Testis (tissue), 3 donors: ENCODE results near the gene SMOC1. TPM values are rescaled to one million over a fixed set of nuclear protein-coding genes. Genes with fewer than 3 reads are reported as not detected.

Experiments used
- DNase-seq: peaks from one replicate; pipeline ENCODE4 v3.0.0-alpha.2; 2019
- H3K27ac ChIP-seq, 2 donors: fragments of 200-600 bp; sonication (generic); one replicate each; pipeline ENCODE4 v1.5.1; 2019
- H3K27me3 ChIP-seq: fragments of 200-600 bp; sonication (generic); one replicate; pipeline ENCODE4 v1.5.1; 2019
- H3K36me3 ChIP-seq: fragments of 200-600 bp; sonication (generic); one replicate; pipeline ENCODE4 v1.5.1; 2017; ENCODE audit warnings: low read depth; ENCODE audit errors: missing control alignments
- H3K4me1 ChIP-seq: fragments of 200-600 bp; sonication (generic); one replicate; pipeline ENCODE4 v1.5.1; 2019
- H3K4me3 ChIP-seq, 2 donors: fragments of 200-600 bp; sonication (generic); one replicate each; pipeline ENCODE4 v1.5.1; 2017 to 2019
- H3K9me3 ChIP-seq: fragments of 200-600 bp; sonication (generic); one replicate; pipeline ENCODE4 v1.5.1; 2017
- CTCF ChIP-seq, 3 experiments: fragments of 450-650 bp in 2 of 3; fragments of 200-600 bp in 1 of 3; sonication (generic) in 1 of 3; IDR thresholded peaks; one replicate each; pipeline ENCODE4 v1.5.1; 2016 to 2019; ENCODE audit warnings: antibody characterized with exemption in 3 of 3, mild to moderate bottlenecking in 2 of 3, moderate library complexity in 1 of 3
- POLR2A ChIP-seq: fragments of 450-650 bp; IDR thresholded peaks from one replicate; pipeline ENCODE4 v1.6.1; 2017; ENCODE audit warnings: antibody characterized with exemption, mild to moderate bottlenecking, moderate library complexity
- WGBS, 2 donors: methylation state at CpG; one replicate each; pipeline ENCODE4 v1.1.5; 2018; 5-methylcytosine and 5-hydroxymethylcytosine counted together
- intact Hi-C: fragments of 100-400 bp; cut with DNase I; formaldehyde crosslinking; loops from one replicate; pipeline ENCODE4 v1.15.1; 2023; ENCODE audit warnings: low total_unique reads
- polyA plus RNA-seq: library from polyadenylated mRNA; stranded (reverse); fragments of 350-450 nt; fragmentation: Illumina TruSeq; extraction: RNeasy Lipid Tissue Mini Kit (QIAGEN cat#74804); gene quantifications from one replicate; pipeline ENCODE4 v1.2.3, GENCODE V29; 2014; ENCODE audit warnings: low read depth, low replicate concordance; ENCODE audit not compliant: insufficient read depth
- total RNA-seq, 2 donors: library from RNA; depleted of rRNA; stranded (reverse); fragments of >200 nt; gene quantifications; one replicate each; pipeline ENCODE4 v1.2.3, GENCODE V29; 2016

The SMOC1 gene
- total and polyA plus RNA-seq, 3 donors from 2014 or later = 88.2 to 248 (median 143) TPM

- intact Hi-C loops = no loop called here
- Histone ChIP-seq H3K36me3 (no peaks in the 10 kb centered on the region), H3K27me3 (no peaks in the 10 kb centered on the region), H3K9me3 (no peaks in the 10 kb centered on the region), H3K4me1 (no peaks in the 10 kb centered on the region), H3K27ac (no peak overlapping the region), H3K4me3 (no peak overlapping the region)
- no peak for DNase-seq
- no peak for TF ChIP-seq POLR2A
- no peak for TF ChIP-seq CTCF (IDR thresholded peaks at IDR 0.05)
- WGBS, 2 donors = 55 to 60% methylated on average over 12 of the region's 12 CpGs
Measured at GRCh38 chr14:69860221-69860620, 19.0 kb upstream of the SMOC1 start.

DNA sequence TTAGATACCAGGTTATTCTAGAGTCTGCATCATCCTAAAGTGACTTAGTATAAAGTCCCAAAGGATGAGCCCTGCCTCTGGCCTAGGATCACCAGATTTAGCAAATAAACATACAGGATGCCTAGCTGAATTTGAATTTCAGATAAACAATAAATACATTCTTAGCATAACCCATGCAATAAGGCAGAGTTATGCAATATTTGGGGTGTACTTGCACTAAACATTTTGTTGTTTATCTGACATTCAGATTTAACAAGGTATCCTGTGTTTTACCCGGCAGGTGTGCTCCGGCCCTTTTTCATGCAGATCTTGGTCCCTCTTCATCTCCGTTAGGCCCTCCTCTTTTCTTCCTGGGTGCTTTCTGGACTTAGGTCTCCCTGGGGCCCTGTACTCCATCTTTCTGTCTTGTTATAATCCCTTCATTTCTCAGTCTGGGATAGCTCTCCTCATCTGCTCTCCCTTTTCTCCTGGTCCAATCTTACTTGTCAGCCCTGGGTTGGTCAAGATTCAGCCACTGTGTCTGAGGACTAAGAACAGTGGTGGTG, 18.1 kb upstream of the SMOC1 start:
- intact Hi-C loops = no loop called here
- Histone ChIP-seq H3K27me3 (no peaks in the 10 kb centered on the region), H3K36me3 (no peaks in the 10 kb centered on the region), H3K4me1 (no peaks in the 10 kb centered on the region), H3K4me3 (no peak overlapping the region), H3K27ac (no peak overlapping the region), H3K9me3 (no peaks in the 10 kb centered on the region)
- no peak for TF ChIP-seq CTCF (IDR thresholded peaks at IDR 0.05)
- TF ChIP-seq POLR2A = no peak
- 78 to 91% methylated on average over 3 of the region's 3 CpGs for WGBS, 2 donors
- DNase-seq = no peak

GRCh38 chr14:69863083-69863482, 16.1 kb upstream of the SMOC1 start:
- no peaks in the 10 kb centered on the region for H3K27me3 ChIP-seq
- no peak overlapping the region for H3K27ac ChIP-seq
- H3K4me3 ChIP-seq = no peak overlapping the region
- intact Hi-C loops = no loop called here
- no peak for TF ChIP-seq CTCF (IDR thresholded peaks at IDR 0.05)
- no peak for TF ChIP-seq POLR2A
- H3K4me1 ChIP-seq = no peaks in the 10 kb centered on the region
- no peaks in the 10 kb centered on the region for H3K36me3 ChIP-seq
- no peaks in the 10 kb centered on the region for H3K9me3 ChIP-seq
- WGBS, 2 donors = 90 to 96% methylated on average over 4 of the region's 4 CpGs
- DNase-seq = no peak

- Histone ChIP-seq H3K4me1 (no peaks in the 10 kb centered on the region), H3K27ac (no peak overlapping the region), H3K36me3 (no peaks in the 10 kb centered on the region), H3K27me3 (no peaks in the 10 kb centered on the region), H3K9me3 (no peaks in the 10 kb centered on the region), H3K4me3 (no peak overlapping the region)
- 85 to 92% methylated on average over 7 to 8 of the region's 8 CpGs for WGBS, 2 donors
- intact Hi-C loops = no loop called here
- TF ChIP-seq POLR2A = no peak
- TF ChIP-seq CTCF (IDR thresholded peaks at IDR 0.05) = no peak
- DNase-seq = no peak
Measured at GRCh38 chr14:69865701-69866365, 13.4 kb upstream of the SMOC1 start.
